Measurements from ENCODE around the gene EIF4E. TPM values are rescaled to one million over a fixed set of nuclear protein-coding genes. Genes with fewer than 3 reads are reported as not detected.

The EIF4E gene
- total RNA-seq, 4 donors from 2014 or later = 24.6 to 149 (median 87.9) TPM

DNA sequence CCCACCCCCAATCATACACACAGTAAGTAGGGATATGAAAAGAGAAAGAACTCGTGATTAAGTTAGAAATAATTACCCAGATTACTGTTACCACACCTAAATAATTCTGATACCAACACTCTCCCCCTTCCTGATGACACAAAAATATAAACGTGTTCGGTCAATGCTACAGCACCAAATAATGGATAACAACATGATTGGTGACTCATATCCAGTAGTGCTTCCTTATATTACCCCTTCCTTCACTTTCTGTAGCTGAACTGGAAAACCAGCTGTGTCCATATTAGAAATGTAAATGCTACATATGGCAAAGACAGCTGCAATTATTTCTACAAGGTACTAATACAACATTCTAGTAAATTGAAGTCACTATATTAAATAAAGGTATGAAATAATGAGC lies 20.8 kb downstream of the EIF4E start:
- Histone ChIP-seq H3K27me3 (no peaks in the 10 kb centered on the region), H3K27ac (no peak overlapping the region), H3K4me3 (no peak overlapping the region), H3K4me1 (no peaks in the 10 kb centered on the region), H3K36me3 (no peaks in the 10 kb centered on the region), H3K9me3 (no peaks in the 10 kb centered on the region)
- no peak for TF ChIP-seq POLR2A (IDR thresholded peaks at IDR 0.05)
- TF ChIP-seq, protein P1, sequence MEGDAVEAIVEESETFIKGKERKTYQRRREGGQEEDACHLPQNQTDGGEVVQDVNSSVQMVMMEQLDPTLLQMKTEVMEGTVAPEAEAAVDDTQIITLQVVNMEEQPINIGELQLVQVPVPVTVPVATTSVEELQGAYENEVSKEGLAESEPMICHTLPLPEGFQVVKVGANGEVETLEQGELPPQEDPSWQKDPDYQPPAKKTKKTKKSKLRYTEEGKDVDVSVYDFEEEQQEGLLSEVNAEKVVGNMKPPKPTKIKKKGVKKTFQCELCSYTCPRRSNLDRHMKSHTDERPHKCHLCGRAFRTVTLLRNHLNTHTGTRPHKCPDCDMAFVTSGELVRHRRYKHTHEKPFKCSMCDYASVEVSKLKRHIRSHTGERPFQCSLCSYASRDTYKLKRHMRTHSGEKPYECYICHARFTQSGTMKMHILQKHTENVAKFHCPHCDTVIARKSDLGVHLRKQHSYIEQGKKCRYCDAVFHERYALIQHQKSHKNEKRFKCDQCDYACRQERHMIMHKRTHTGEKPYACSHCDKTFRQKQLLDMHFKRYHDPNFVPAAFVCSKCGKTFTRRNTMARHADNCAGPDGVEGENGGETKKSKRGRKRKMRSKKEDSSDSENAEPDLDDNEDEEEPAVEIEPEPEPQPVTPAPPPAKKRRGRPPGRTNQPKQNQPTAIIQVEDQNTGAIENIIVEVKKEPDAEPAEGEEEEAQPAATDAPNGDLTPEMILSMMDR (IDR thresholded peaks at IDR 0.05) = no peak
- DNase-seq = no peak
- intact Hi-C loops (cut with DNase I; ENCODE audit: low total_unique reads) = no loop called here

DNA sequence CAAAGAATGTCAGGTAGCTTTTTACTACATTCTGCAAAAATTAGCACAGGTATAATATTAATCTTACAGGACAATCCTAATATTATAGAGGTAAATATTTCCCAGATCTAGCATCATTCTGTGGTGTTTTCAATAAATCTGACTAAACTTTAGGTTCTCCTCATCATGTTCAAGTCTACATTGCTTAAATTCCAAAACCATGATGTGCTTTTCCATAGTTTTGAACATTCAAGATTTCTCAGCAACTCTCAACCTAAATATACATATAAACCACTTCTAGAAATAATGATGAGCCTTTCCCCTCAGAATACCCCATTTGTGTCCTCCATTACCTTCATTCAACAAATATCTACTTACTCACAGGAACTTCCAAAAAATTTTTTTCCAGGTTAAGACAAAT lies 23.1 kb downstream of the EIF4E start:
- Histone ChIP-seq H3K27ac (no peak overlapping the region), H3K27me3 (no peaks in the 10 kb centered on the region), H3K36me3 (no peaks in the 10 kb centered on the region), H3K9me3 (no peaks in the 10 kb centered on the region), H3K4me3 (no peak overlapping the region), H3K4me1 (no peaks in the 10 kb centered on the region)
- TF ChIP-seq, protein P1 (IDR thresholded peaks at IDR 0.05) = no peak
- TF ChIP-seq POLR2A (IDR thresholded peaks at IDR 0.05) = no peak
- intact Hi-C loops (cut with DNase I; ENCODE audit: low total_unique reads) = no loop called here
- DNase-seq = no peak

DNA sequence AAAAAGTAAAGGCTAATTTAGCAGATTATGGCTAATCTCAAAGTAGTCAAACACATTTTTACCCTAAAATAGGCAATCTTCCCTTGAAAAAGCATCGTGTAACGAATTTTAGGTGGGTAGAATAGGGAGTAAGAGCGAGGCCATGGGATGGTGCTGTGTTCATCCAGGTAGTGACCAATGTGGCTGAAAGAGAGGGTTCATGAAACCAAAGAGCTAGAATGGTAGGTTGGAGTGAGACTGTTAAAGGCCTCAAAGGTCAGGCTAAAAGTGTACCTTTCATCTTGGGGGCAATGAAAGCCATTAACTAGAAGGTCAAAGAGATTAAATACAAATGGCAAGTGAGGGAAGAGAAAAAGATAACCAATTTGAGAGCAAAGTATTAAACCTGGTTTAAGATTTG lies 23.6 kb downstream of the EIF4E start:
- no peak for TF ChIP-seq POLR2A (IDR thresholded peaks at IDR 0.05)
- TF ChIP-seq, protein P1 (IDR thresholded peaks at IDR 0.05) = no peak
- Histone ChIP-seq H3K36me3 (no peaks in the 10 kb centered on the region), H3K4me3 (no peak overlapping the region), H3K9me3 (no peaks in the 10 kb centered on the region), H3K27ac (no peak overlapping the region), H3K4me1 (no peaks in the 10 kb centered on the region), H3K27me3 (no peaks in the 10 kb centered on the region)
- intact Hi-C loops (cut with DNase I; ENCODE audit: low total_unique reads) = no loop called here
- DNase-seq = no peak

DNA sequence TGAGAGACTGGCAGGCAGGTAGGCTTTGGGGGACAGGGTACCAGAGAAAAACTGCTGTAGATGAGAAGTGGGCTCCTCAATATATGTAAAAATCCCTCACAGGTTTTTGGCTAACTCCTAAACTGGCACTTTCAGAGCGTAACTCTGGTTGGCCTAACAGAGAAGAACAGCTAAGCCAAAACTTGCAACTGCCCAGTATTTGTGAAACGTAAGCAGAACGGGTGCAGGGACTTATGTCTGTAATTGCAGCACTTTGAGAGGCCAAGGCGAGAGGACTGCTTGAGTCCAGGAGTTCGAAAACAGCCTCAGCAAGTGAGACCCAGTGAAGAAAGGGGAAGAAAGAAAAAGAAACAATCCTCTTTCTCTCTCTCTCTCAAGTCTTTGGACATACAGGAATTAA lies 25.0 kb downstream of the EIF4E start:
- Histone ChIP-seq H3K36me3 (no peaks in the 10 kb centered on the region), H3K9me3 (no peaks in the 10 kb centered on the region), H3K4me3 (no peak overlapping the region), H3K4me1 (no peaks in the 10 kb centered on the region), H3K27me3 (no peaks in the 10 kb centered on the region), H3K27ac (no peak overlapping the region)
- DNase-seq = no peak
- no peak for TF ChIP-seq POLR2A (IDR thresholded peaks at IDR 0.05)
- TF ChIP-seq, protein P1 (IDR thresholded peaks at IDR 0.05) = no peak
- intact Hi-C loops (cut with DNase I; ENCODE audit: low total_unique reads) = no loop called here

DNA sequence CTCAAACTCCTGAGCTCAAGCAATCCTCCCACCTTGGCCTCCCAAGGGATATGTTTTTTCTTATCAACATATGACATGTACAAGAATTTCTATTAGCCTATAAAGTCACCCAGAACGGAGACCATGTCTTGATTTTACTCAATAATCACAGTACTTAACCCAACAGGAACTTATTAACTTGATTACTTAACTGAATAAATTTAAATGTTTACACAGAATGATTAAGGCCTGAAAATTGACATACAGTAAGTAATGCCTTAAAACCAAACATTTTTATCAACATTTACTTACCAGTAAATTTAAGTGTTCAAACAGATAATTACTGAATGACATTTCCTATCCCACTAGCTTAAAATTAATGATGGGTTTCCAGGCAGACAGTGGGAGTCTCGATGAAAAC lies 25.4 kb downstream of the EIF4E start:
- Histone ChIP-seq H3K4me1 (no peaks in the 10 kb centered on the region), H3K4me3 (no peak overlapping the region), H3K36me3 (no peaks in the 10 kb centered on the region), H3K27ac (no peak overlapping the region), H3K9me3 (no peaks in the 10 kb centered on the region), H3K27me3 (no peaks in the 10 kb centered on the region)
- intact Hi-C loops (cut with DNase I; ENCODE audit: low total_unique reads) = no loop called here
- TF ChIP-seq, protein P1 (IDR thresholded peaks at IDR 0.05) = no peak
- no peak for TF ChIP-seq POLR2A (IDR thresholded peaks at IDR 0.05)
- no peak for DNase-seq
